Fibroblast of villous mesenchyme (primary cell): Measurements from ENCODE around the gene BCL7C. TPM values are rescaled to one million over a fixed set of nuclear protein-coding genes. Genes with fewer than 3 reads are reported as not detected.
A peak's percentile ranks its signal among the peaks of the same experiment; 100 is the strongest.

ENCODE experiments used
- DNase-seq: peaks from one replicate; pipeline ENCODE4 v3.0.0-alpha.2; 2010; ENCODE audit warnings: low read depth
- H3K4me3 ChIP-seq: 2 replicates; pipeline ENCODE4 v1.5.1; 2011; ENCODE audit warnings: low read depth, mild to moderate bottlenecking, low read length
- CTCF ChIP-seq: IDR thresholded peaks from 2 replicates; pipeline ENCODE4 v1.5.1; 2012; ENCODE audit warnings: low read depth, mild to moderate bottlenecking, low read length; ENCODE audit not compliant: insufficient read depth
- total RNA-seq: library from RNA; depleted of rRNA; stranded (reverse); fragments of >200 nt; gene quantifications from 2 replicates; pipeline ENCODE4 v1.2.3, GENCODE V29; 2012

Gene BCL7C
- total RNA-seq, 1 donor, result 35.0 TPM

GRCh38 chr16:30922420-30922959, 28.6 kb upstream of the BCL7C start:
- peak overlapping the region; percentile 99 for H3K4me3 ChIP-seq
- peak; percentile 100 for DNase-seq
- no peak for TF ChIP-seq CTCF

GRCh38 chr16:30921748-30922419, 28.0 kb upstream of the BCL7C start:
- peak; percentile 96 for TF ChIP-seq CTCF
- peak; percentile 90 for DNase-seq
- peak overlapping the region; percentile 65 for H3K4me3 ChIP-seq

GRCh38 chr16:30921459-30921747, 27.5 kb upstream of the BCL7C start:
- H3K4me3 ChIP-seq, result peak overlapping the region; percentile 65

GRCh38 chr16:30920891-30921290, 27.0 kb upstream of the BCL7C start:
- no peak for TF ChIP-seq CTCF
- no peak for DNase-seq
- no peak overlapping the region for H3K4me3 ChIP-seq

More at GRCh38 chr16:30921459-30921747, 27.5 kb upstream of the BCL7C start:
- TF ChIP-seq CTCF, result no peak
- no peak for DNase-seq

- TF ChIP-seq CTCF, result no peak
- H3K4me3 ChIP-seq, result no peak overlapping the region
- no peak for DNase-seq
Measured at GRCh38 chr16:30918614-30919013, 24.7 kb upstream of the BCL7C start.

- no peak overlapping the region for H3K4me3 ChIP-seq
- DNase-seq, result no peak
- TF ChIP-seq CTCF, result no peak
Measured at GRCh38 chr16:30914830-30915229, 21.0 kb upstream of the BCL7C start.
